ENCODE measurements around the gene ZKSCAN1.

DNA sequence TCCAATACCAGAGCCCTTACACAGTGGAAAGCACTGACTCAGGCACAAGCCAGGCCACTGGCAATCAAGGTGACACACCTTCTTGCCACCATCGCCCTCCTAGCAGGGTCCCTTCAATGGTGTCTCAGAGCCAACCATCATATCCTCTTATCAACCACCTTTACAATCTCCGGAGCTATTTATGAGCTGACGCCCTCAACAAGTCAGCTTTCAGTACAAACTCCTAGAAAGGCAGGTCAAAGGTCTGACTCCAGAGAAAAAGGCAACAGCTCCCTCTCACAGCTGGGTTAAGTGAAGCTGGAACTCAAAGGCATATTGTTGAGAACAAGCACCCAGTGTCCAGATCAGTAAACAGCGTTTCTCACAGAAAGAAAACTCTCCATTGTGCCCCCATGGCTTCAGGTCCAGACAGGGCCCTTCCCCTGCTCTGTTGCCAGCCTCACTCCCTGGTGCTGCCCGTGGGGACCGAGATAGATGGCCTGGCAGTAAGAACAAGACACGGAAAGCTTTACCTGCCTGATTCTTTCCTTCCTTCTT, 63.7 kb downstream of the ZKSCAN1 start:
- no peak for TF ChIP-seq POLR2A (IDR thresholded peaks at IDR 0.05)
- no peak for TF ChIP-seq CTCF (IDR thresholded peaks at IDR 0.05)
